ENCODE data around the gene EIF2B2. TPM values are rescaled to one million over a fixed set of nuclear protein-coding genes. Genes with fewer than 3 reads are reported as not detected.

EIF2B2 gene
- total RNA-seq, 1 experiment from 2014 or later = 50.5 TPM

- TF ChIP-seq ZNF219 (CRISPR knock-in tag; IDR thresholded peaks at IDR 0.05; ENCODE audit: borderline replicate concordance) = no peak
- no peak for TF ChIP-seq NR1H2 (CRISPR knock-in tag; IDR thresholded peaks at IDR 0.05)
- TF ChIP-seq GTF2I (CRISPR knock-in tag; conservative IDR thresholded peaks at IDR 0.05) = no peak
- TF ChIP-seq TP53 (CRISPR knock-in tag; IDR thresholded peaks at IDR 0.05) = no peak
- TF ChIP-seq NFATC4 (CRISPR knock-in tag; IDR thresholded peaks at IDR 0.05) = no peak
- TF ChIP-seq, protein P1, sequence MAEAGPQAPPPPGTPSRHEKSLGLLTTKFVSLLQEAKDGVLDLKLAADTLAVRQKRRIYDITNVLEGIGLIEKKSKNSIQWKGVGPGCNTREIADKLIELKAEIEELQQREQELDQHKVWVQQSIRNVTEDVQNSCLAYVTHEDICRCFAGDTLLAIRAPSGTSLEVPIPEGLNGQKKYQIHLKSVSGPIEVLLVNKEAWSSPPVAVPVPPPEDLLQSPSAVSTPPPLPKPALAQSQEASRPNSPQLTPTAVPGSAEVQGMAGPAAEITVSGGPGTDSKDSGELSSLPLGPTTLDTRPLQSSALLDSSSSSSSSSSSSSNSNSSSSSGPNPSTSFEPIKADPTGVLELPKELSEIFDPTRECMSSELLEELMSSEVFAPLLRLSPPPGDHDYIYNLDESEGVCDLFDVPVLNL (CRISPR knock-in tag; IDR thresholded peaks at IDR 0.05; ENCODE audit: borderline replicate concordance, low read depth) = no peak
- no peak for TF ChIP-seq PREB (CRISPR knock-in tag; IDR thresholded peaks at IDR 0.05; ENCODE audit: borderline replicate concordance)
- no peak for TF ChIP-seq SOX15 (CRISPR knock-in tag; IDR thresholded peaks at IDR 0.05)
- TF ChIP-seq FOXP1 (CRISPR knock-in tag; IDR thresholded peaks at IDR 0.05; ENCODE audit: borderline replicate concordance) = no peak
- no peak for TF ChIP-seq ZNF396 (CRISPR knock-in tag; IDR thresholded peaks at IDR 0.05; ENCODE audit: borderline replicate concordance)
- TF ChIP-seq, protein P2, sequence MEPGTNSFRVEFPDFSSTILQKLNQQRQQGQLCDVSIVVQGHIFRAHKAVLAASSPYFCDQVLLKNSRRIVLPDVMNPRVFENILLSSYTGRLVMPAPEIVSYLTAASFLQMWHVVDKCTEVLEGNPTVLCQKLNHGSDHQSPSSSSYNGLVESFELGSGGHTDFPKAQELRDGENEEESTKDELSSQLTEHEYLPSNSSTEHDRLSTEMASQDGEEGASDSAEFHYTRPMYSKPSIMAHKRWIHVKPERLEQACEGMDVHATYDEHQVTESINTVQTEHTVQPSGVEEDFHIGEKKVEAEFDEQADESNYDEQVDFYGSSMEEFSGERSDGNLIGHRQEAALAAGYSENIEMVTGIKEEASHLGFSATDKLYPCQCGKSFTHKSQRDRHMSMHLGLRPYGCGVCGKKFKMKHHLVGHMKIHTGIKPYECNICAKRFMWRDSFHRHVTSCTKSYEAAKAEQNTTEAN (CRISPR knock-in tag; IDR thresholded peaks at IDR 0.05) = no peak
Observed at GRCh38 chr14:75001899-75002298, 822 bp upstream of the EIF2B2 start (continued).

DNA sequence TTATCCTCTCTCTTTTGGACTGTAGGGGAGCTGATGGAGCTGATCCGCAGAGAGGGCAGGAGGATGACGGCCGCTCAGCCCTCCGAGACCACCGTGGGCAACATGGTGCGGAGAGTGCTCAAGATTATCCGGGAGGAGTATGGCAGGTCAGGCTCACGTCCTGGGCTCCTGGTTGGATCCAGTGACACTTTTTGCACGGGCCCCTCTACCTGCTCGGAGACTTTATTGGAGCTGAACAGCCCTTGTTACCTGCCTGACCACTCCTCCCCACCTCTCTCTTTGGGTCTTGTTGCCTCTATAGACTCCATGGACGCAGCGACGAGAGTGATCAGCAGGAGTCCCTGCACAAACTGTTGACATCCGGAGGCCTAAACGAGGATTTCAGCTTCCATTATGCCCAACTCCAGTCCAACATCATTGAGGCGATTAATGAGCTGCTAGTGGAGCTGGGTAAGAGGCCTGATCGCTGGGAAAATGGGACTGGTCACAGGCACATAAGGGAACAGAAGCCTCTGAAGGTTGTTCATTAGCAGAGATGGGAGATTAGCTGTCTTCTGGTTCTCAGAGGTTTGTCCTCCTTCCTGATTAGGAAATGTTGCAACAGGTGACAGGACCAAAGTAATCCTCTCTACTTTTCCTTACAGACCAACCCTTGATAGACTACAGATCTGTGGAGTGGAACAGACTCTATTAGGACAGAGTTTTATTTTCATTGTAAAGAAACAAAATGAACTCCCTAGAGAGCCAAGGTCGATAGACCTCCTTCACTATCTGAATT lies 718 bp downstream of the EIF2B2 start:
- H3K9me3 Mint-ChIP-seq = peaks cover 4% of the 10 kb centered on the region
- ATAC-seq (no peak), DNase-seq (ENCODE audit: low spot score) (no peak)
- H3K4me1 Mint-ChIP-seq = peaks cover 13% of the 10 kb centered on the region
- H3K4me3 Mint-ChIP-seq = peak overlapping the region; percentile 90
- H3K27ac Mint-ChIP-seq = peak overlapping the region; percentile 39; the same call in 1 of the 2 replicates
- CTCF ChIA-PET = interaction anchor here (0.6 to 3.2 kb wide), 7 partner anchors 48 to 655 kb away, joined by 3 to 22 read pairs (median 5); partner anchors contain the start of genes ACYP1, PGF and RPS6KL1
- no peaks in the 10 kb centered on the region for H3K27me3 Mint-ChIP-seq (ENCODE audit: low read depth)
- POLR2A ChIA-PET = interaction anchor here (0.8 kb wide), 1 partner anchor 11 kb away, joined by 3 read pairs; no protein-coding TSS in a partner anchor
- H3K36me3 Mint-ChIP-seq = peaks cover 33% of the 10 kb centered on the region
- no peak for TF ChIP-seq ZNF281 (CRISPR knock-in tag; IDR thresholded peaks at IDR 0.05)
- TF ChIP-seq NFE2L1 (CRISPR knock-in tag; IDR thresholded peaks at IDR 0.05) = no peak
- TF ChIP-seq ZNF263 (CRISPR knock-in tag; IDR thresholded peaks at IDR 0.05; ENCODE audit: low read depth) = no peak
- no peak for TF ChIP-seq ZNF232 (CRISPR knock-in tag; IDR thresholded peaks at IDR 0.05)
- no peak for TF ChIP-seq ZNF138 (CRISPR knock-in tag; conservative IDR thresholded peaks at IDR 0.05)
- TF ChIP-seq, protein P3, sequence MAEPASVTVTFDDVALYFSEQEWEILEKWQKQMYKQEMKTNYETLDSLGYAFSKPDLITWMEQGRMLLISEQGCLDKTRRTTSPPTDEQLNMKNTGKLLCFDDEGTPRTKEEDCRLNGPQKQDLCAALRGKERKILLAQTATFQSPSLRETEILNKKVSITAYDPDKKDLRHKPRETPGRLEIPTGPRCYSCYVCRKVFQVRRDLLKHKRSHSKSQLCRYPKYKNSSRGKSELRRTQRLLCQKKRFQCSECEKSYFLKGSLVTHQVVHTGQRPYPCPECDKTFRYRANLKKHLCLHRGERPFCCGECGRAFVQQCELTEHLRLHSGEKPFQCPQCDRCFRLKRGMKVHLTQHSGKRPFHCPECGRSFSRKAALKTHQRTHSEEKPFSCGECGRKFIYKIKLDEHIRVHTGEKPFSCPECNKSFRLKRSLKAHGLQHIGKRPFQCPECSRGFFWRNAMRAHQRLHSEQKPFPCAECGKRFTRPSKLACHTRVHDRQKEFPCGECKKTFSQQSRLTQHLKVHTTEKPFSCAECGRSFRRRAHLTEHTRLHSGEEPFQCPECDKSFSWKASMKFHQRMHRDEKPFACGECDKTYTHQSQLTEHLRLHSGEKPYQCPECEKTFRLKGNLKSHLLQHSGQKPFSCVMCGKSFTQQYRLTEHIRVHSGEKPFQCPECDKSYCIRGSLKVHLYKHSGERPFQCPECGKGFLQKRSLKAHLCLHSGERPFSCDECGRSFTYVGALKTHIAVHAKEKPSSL (CRISPR knock-in tag; conservative IDR thresholded peaks at IDR 0.05) = no peak
- no peak for TF ChIP-seq ETV6 (CRISPR knock-in tag; IDR thresholded peaks at IDR 0.05)
- no peak for TF ChIP-seq ZNF121 (CRISPR knock-in tag; IDR thresholded peaks at IDR 0.05)
- TF ChIP-seq CREM (CRISPR knock-in tag; IDR thresholded peaks at IDR 0.05) = no peak
- TF ChIP-seq, protein P1 (CRISPR knock-in tag; IDR thresholded peaks at IDR 0.05; ENCODE audit: borderline replicate concordance, low read depth) = no peak
- TF ChIP-seq PRRX2 (CRISPR knock-in tag; IDR thresholded peaks at IDR 0.05) = no peak
- no peak for TF ChIP-seq MXD4 (CRISPR knock-in tag; IDR thresholded peaks at IDR 0.05; ENCODE audit: borderline replicate concordance)
- TF ChIP-seq FOXK1 (CRISPR knock-in tag; IDR thresholded peaks at IDR 0.05) = no peak
- no peak for TF ChIP-seq RELA (CRISPR knock-in tag; IDR thresholded peaks at IDR 0.05; ENCODE audit: borderline replicate concordance)
- TF ChIP-seq, protein P4, sequence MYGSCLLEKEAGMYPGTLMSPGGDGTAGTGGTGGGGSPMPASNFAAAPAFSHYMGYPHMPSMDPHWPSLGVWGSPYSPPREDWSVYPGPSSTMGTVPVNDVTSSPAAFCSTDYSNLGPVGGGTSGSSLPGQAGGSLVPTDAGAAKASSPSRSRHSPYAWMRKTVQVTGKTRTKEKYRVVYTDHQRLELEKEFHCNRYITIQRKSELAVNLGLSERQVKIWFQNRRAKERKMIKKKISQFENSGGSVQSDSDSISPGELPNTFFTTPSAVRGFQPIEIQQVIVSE (CRISPR knock-in tag; IDR thresholded peaks at IDR 0.05; ENCODE audit: borderline replicate concordance) = no peak

Data from WTC11 (cell line).